NK-92 (cell line): Measurements from ENCODE around the gene RGS6.
"Not testable (repeated sequence)": the region's sequence is repeated elsewhere in the genome, so short reads cannot be mapped to it uniquely, and the experiment has no call there.

ENCODE experiments used
- DNase-seq: peaks from one replicate; lab custom pipeline; 2025; ENCODE audit not compliant: unreplicated experiment; lab: John Stamatoyannopoulos, UW

RGS6 gene

GRCh38 chr14:71932229-71932981, at the start of gene RGS6:
Gene RGS6, plus strand, starts transcription at chr14:71932429.
- no peak for DNase-seq

GRCh38 chr14:71883094-71883493, 49.1 kb upstream of the RGS6 start:
- DNase-seq: no peak

GRCh38 chr14:71885301-71885700, 46.9 kb upstream of the RGS6 start:
- DNase-seq: no peak

GRCh38 chr14:71887802-71888201, 44.4 kb upstream of the RGS6 start:
- DNase-seq: not testable (repeated sequence)

GRCh38 chr14:71890541-71890940, 41.7 kb upstream of the RGS6 start:
- no peak for DNase-seq

- DNase-seq: no peak
These were observed 41.0 kb upstream of the RGS6 start for GRCh38 chr14:71891185-71891584.

- no peak for DNase-seq
These were observed 40.3 kb upstream of the RGS6 start for GRCh38 chr14:71891970-71892369.

GRCh38 chr14:71905031-71905430, 27.2 kb upstream of the RGS6 start:
- no peak for DNase-seq

GRCh38 chr14:71905860-71906259, 26.4 kb upstream of the RGS6 start:
- DNase-seq: no peak

- DNase-seq: no peak
These were observed 24.3 kb upstream of the RGS6 start for GRCh38 chr14:71907793-71908515.

GRCh38 chr14:71911669-71912068, 20.6 kb upstream of the RGS6 start:
- DNase-seq: no peak

- no peak for DNase-seq
These were observed 18.9 kb upstream of the RGS6 start for GRCh38 chr14:71913342-71913741.

GRCh38 chr14:71918955-71919354, 13.3 kb upstream of the RGS6 start:
- DNase-seq: no peak

GRCh38 chr14:71923513-71923912, 8.7 kb upstream of the RGS6 start:
- no peak for DNase-seq

GRCh38 chr14:71931492-71932228, 569 bp upstream of the RGS6 start:
- no peak for DNase-seq

GRCh38 chr14:71933001-71933587, 865 bp downstream of the RGS6 start:
- no peak for DNase-seq

GRCh38 chr14:71938273-71938672, 6.0 kb downstream of the RGS6 start:
- not testable (repeated sequence) for DNase-seq

- not testable (repeated sequence) for DNase-seq
These were observed 7.1 kb downstream of the RGS6 start for GRCh38 chr14:71939344-71939743.

GRCh38 chr14:71940500-71940899, 8.3 kb downstream of the RGS6 start:
- not testable (repeated sequence) for DNase-seq

GRCh38 chr14:71941616-71942015, 9.4 kb downstream of the RGS6 start:
- DNase-seq: not testable (repeated sequence)

- no peak for DNase-seq
These were observed 10.9 kb downstream of the RGS6 start for GRCh38 chr14:71942904-71943694.
